WERI-Rb-1 (cell line): ENCODE results near the gene SPEG.

Source experiments
- DNase-seq: peaks from one replicate; pipeline ENCODE4 v3.0.0-alpha.2; 2020
- H3K27ac ChIP-seq: fragments of 250-450 bp; sonication (Bioruptor Pico); 2 replicates; pipeline ENCODE4 v1.5.1; 2020; ENCODE audit warnings: mild to moderate bottlenecking, moderate library complexity
- H3K27me3 ChIP-seq: fragments of 250-450 bp; sonication (Bioruptor Pico); 2 replicates; pipeline ENCODE4 v1.5.1; 2021; ENCODE audit warnings: mild to moderate bottlenecking, low read depth, moderate library complexity; ENCODE audit not compliant: insufficient read depth, severe bottlenecking
- H3K36me3 ChIP-seq: fragments of 250-450 bp; sonication (Bioruptor Pico); 2 replicates; pipeline ENCODE4 v1.5.1; 2020; ENCODE audit warnings: mild to moderate bottlenecking, moderate library complexity
- H3K4me3 ChIP-seq: 2 replicates; pipeline ENCODE4 v1.5.1; 2011; ENCODE audit warnings: low read depth, mild to moderate bottlenecking, control low read depth, low read length
- H3K9me3 ChIP-seq: fragments of 250-450 bp; sonication (Bioruptor Pico); 2 replicates; pipeline ENCODE4 v1.5.1; 2021; ENCODE audit warnings: mild to moderate bottlenecking, moderate library complexity; ENCODE audit not compliant: severe bottlenecking
- CTCF ChIP-seq: IDR thresholded peaks from 2 replicates; pipeline ENCODE4 v1.5.1; 2011; ENCODE audit warnings: low read depth, mild to moderate bottlenecking, control low read depth, inconsistent platforms, low read length

SPEG gene

GRCh38 chr2:219477815-219478214 is 43.2 kb downstream of the SPEG start:
- H3K27me3 ChIP-seq: no peaks in the 10 kb centered on the region

GRCh38 chr2:219478916-219479315 is 44.3 kb downstream of the SPEG start:
- no peak overlapping the region for H3K4me3 ChIP-seq
- H3K36me3 ChIP-seq: no peaks in the 10 kb centered on the region; the same call in 1 of the 2 replicates
- TF ChIP-seq CTCF: no peak
- DNase-seq: no peak
- no peaks in the 10 kb centered on the region for H3K9me3 ChIP-seq
- H3K27ac ChIP-seq: no peak overlapping the region
- no peaks in the 10 kb centered on the region for H3K27me3 ChIP-seq

More at GRCh38 chr2:219477815-219478214, 43.2 kb downstream of the SPEG start:
- Histone ChIP-seq H3K9me3 (no peaks in the 10 kb centered on the region), H3K36me3 (no peaks in the 10 kb centered on the region; the same call in 1 of the 2 replicates), H3K4me3 (no peak overlapping the region), H3K27ac (no peak overlapping the region)
- DNase-seq: no peak
- no peak for TF ChIP-seq CTCF

GRCh38 chr2:219480004-219480403 is 45.4 kb downstream of the SPEG start:
- Histone ChIP-seq H3K4me3 (no peak overlapping the region), H3K27ac (no peak overlapping the region), H3K27me3 (no peaks in the 10 kb centered on the region), H3K36me3 (no peaks in the 10 kb centered on the region; the same call in 1 of the 2 replicates), H3K9me3 (no peaks in the 10 kb centered on the region)
- DNase-seq: no peak
- TF ChIP-seq CTCF: no peak

- Histone ChIP-seq H3K27ac (no peak overlapping the region), H3K9me3 (no peaks in the 10 kb centered on the region), H3K27me3 (no peaks in the 10 kb centered on the region), H3K4me3 (no peak overlapping the region), H3K36me3 (no peaks in the 10 kb centered on the region)
- no peak for TF ChIP-seq CTCF
- no peak for DNase-seq
Measured at GRCh38 chr2:219482674-219483405, 48.2 kb downstream of the SPEG start.

- no peak for TF ChIP-seq CTCF
- Histone ChIP-seq H3K9me3 (no peaks in the 10 kb centered on the region), H3K27me3 (no peaks in the 10 kb centered on the region), H3K27ac (no peak overlapping the region), H3K36me3 (no peaks in the 10 kb centered on the region), H3K4me3 (no peak overlapping the region)
- no peak for DNase-seq
Measured at GRCh38 chr2:219483451-219484342, 49.1 kb downstream of the SPEG start.
